SK-N-SH (cell line): ENCODE data around the gene PTTG1IP2. TPM values are rescaled to one million over a fixed set of nuclear protein-coding genes. Genes with fewer than 3 reads are reported as not detected.
A peak's percentile ranks its signal among the peaks of the same experiment; 100 is the strongest.

ENCODE experiments used
- CTCF ChIA-PET: fragments of 300-600, 350-600 bp; formaldehyde crosslinking; extraction: SDS; loops from one replicate; lab custom pipeline; 2021; lab: Yijun Ruan, JAX
- POLR2A ChIA-PET: fragments of 350-600 bp; sonication (Branson Sonifier 250); formaldehyde crosslinking; extraction: SDS; loops from one replicate; lab custom pipeline; 2020; ENCODE audit warnings: antibody characterized with exemption, inconsistent platforms; lab: Yijun Ruan, JAX
- DNase-seq: peaks from one replicate; pipeline ENCODE4 v3.0.0; 2012
- H2AFZ ChIP-seq: fragments of 200-600 bp; sonication (generic); 2 replicates; pipeline ENCODE4 v1.8.1; 2016; ENCODE audit warnings: antibody characterized with exemption, mild to moderate bottlenecking, low read depth
- H3F3A ChIP-seq: fragments of 200-600 bp; sonication (generic); replicated peaks from 2 replicates; pipeline ENCODE3; 2016; ENCODE audit warnings: antibody characterized with exemption, mild to moderate bottlenecking; ENCODE audit not compliant: insufficient read depth
- H3K27ac ChIP-seq, 2 experiments: fragments of 200-500 bp in 1 of 2; fragments of 200-600 bp in 1 of 2; sonication (Bioruptor generic) in 1 of 2; sonication (generic), shearing (Covaris generic) in 1 of 2; 2 replicates each; pipeline versions ENCODE4 v1.5.1 to v1.6.1; 2014 to 2016; ENCODE audit warnings: low read depth in 2 of 2, inconsistent platforms in 1 of 2, low read length in 1 of 2, mild to moderate bottlenecking in 1 of 2, mixed read lengths in 1 of 2
- H3K27me3 ChIP-seq: fragments of 200-600 bp; sonication (generic), shearing (Covaris generic); 2 replicates; pipeline ENCODE4 v1.6.1; 2016; ENCODE audit warnings: mixed run types; ENCODE audit not compliant: insufficient read depth
- H3K36me3 ChIP-seq, 2 experiments: fragments of 200-500 bp in 1 of 2; fragments of 200-600 bp in 1 of 2; sonication (Bioruptor generic) in 1 of 2; sonication (generic) in 1 of 2; replicated peaks in 1 of 2; 2 replicates each; pipeline versions ENCODE3 to v1.5.1; 2014 to 2016; ENCODE audit warnings: low read length in 1 of 2, mild to moderate bottlenecking in 1 of 2; ENCODE audit not compliant: insufficient read depth in 2 of 2, control insufficient read depth in 1 of 2
- H3K4me1 ChIP-seq, 2 experiments: fragments of 200-500 bp in 1 of 2; fragments of 200-600 bp in 1 of 2; sonication (Bioruptor generic) in 1 of 2; sonication (generic), shearing (Covaris generic) in 1 of 2; 2 replicates each; pipeline versions ENCODE4 v1.5.1 to v1.6.1; 2014 to 2016; ENCODE audit warnings: low read depth in 1 of 2, low read length in 1 of 2, mixed run types in 1 of 2; ENCODE audit not compliant: insufficient read depth in 2 of 2, control insufficient read depth in 1 of 2
- H3K4me2 ChIP-seq: fragments of 200-600 bp; sonication (generic), shearing (Covaris generic); 2 replicates; pipeline ENCODE4 v1.6.1; 2017; ENCODE audit warnings: mixed run types
- H3K4me3 ChIP-seq, 2 experiments: fragments of 200-500 bp in 1 of 2; fragments of 200-600 bp in 1 of 2; sonication (Bioruptor generic) in 1 of 2; sonication (generic), shearing (Covaris generic) in 1 of 2; 2 replicates each; pipeline versions ENCODE4 v1.5.1 to v1.8.1; 2014 to 2016; ENCODE audit warnings: low read depth in 2 of 2, inconsistent platforms in 1 of 2, low read length in 1 of 2, mild to moderate bottlenecking in 1 of 2, mixed read lengths in 1 of 2, moderate library complexity in 1 of 2
- H3K79me2 ChIP-seq: fragments of 200-600 bp; sonication (generic); 2 replicates; pipeline ENCODE4 v1.8.1; 2017; ENCODE audit warnings: mild to moderate bottlenecking; ENCODE audit not compliant: insufficient read depth
- H3K9ac ChIP-seq: fragments of 200-600 bp; sonication (generic); 2 replicates; pipeline ENCODE4 v1.6.1; 2017; ENCODE audit warnings: mixed run types
- H3K9me2 ChIP-seq: fragments of 200-600 bp; sonication (generic); 2 replicates; pipeline ENCODE4 v1.6.1; 2017; ENCODE audit warnings: mixed run types
- H3K9me3 ChIP-seq: fragments of 200-600 bp; sonication (generic); 2 replicates; pipeline ENCODE4 v1.6.1; 2017; ENCODE audit warnings: mixed run types, mild to moderate bottlenecking, moderate library complexity
- H4K20me1 ChIP-seq: fragments of 200-600 bp; sonication (generic); 2 replicates; pipeline ENCODE4 v1.6.1; 2017; ENCODE audit warnings: mild to moderate bottlenecking, mixed run types; ENCODE audit not compliant: insufficient read depth
- ELF1 ChIP-seq: IDR thresholded peaks from 2 replicates; pipeline ENCODE4 v1.4.0; 2012
- EZH2phosphoT487 ChIP-seq: fragments of 200-600 bp; sonication (generic); IDR thresholded peaks from 2 replicates; pipeline ENCODE4 v1.6.1; 2017; ENCODE audit warnings: low read depth, mixed run types, mild to moderate bottlenecking, antibody characterized with exemption, moderate library complexity, borderline replicate concordance
- FOSL2 ChIP-seq: IDR thresholded peaks from 2 replicates; pipeline ENCODE4 v1.4.0; 2012; ENCODE audit warnings: low read depth, mild to moderate bottlenecking, moderate library complexity, borderline replicate concordance
- GABPA ChIP-seq: IDR thresholded peaks from 2 replicates; pipeline ENCODE4 v1.4.0; 2012; ENCODE audit warnings: low read depth, mild to moderate bottlenecking
- GATA2 ChIP-seq: sonication (generic); formaldehyde crosslinking; IDR thresholded peaks from 2 replicates; pipeline ENCODE4 v1.5.0; 2020; ENCODE audit warnings: mild to moderate bottlenecking, missing genetic modification reagents
- MEF2A ChIP-seq: IDR thresholded peaks from 2 replicates; pipeline ENCODE4 v1.4.0; 2012; ENCODE audit warnings: low read depth, borderline replicate concordance
- MXI1 ChIP-seq: IDR thresholded peaks from 2 replicates; pipeline ENCODE4 v1.6.1; 2012; ENCODE audit warnings: mild to moderate bottlenecking, low read depth, low read length, improper control_type of control experiment
- POLR2AphosphoS5 ChIP-seq: IDR thresholded peaks from 2 replicates; pipeline ENCODE4 v1.6.1; 2012; ENCODE audit warnings: low read depth, low read length
- RCOR1 ChIP-seq: fragments of 150-350 bp; IDR thresholded peaks from 2 replicates; pipeline ENCODE4 v1.6.1; 2017; ENCODE audit warnings: antibody characterized with exemption, low read length
- SMC3 ChIP-seq: IDR thresholded peaks from 2 replicates; pipeline ENCODE4 v1.6.1; 2012; ENCODE audit warnings: low read depth, low read length, improper control_type of control experiment
- WGBS: methylation state at CpG from one replicate; pipeline ENCODE4 v1.1.6; 2017; ENCODE audit warnings: low lambda C conversion rate; 5-methylcytosine and 5-hydroxymethylcytosine counted together
- polyA plus RNA-seq, 3 experiments: library from polyadenylated mRNA; depleted of rRNA; stranded (reverse); fragments of >200 nt; gene quantifications; 2 replicates each; pipeline ENCODE4 v1.2.3, GENCODE V29; 2012
- TF ChIP-seq, protein P1 (sequence below): IDR thresholded peaks from 2 replicates; pipeline ENCODE4 v1.4.0; 2012; ENCODE audit warnings: low read depth, borderline replicate concordance
- TF ChIP-seq, protein P2 (sequence below): IDR thresholded peaks from 2 replicates; pipeline ENCODE4 v1.6.1; 2012; ENCODE audit warnings: mild to moderate bottlenecking, low read depth, low read length, moderate library complexity

PTTG1IP2 gene
- polyA plus RNA-seq, 1 of the 3 experiments (the other 2 are of a cell fraction) = not detected

DNA sequence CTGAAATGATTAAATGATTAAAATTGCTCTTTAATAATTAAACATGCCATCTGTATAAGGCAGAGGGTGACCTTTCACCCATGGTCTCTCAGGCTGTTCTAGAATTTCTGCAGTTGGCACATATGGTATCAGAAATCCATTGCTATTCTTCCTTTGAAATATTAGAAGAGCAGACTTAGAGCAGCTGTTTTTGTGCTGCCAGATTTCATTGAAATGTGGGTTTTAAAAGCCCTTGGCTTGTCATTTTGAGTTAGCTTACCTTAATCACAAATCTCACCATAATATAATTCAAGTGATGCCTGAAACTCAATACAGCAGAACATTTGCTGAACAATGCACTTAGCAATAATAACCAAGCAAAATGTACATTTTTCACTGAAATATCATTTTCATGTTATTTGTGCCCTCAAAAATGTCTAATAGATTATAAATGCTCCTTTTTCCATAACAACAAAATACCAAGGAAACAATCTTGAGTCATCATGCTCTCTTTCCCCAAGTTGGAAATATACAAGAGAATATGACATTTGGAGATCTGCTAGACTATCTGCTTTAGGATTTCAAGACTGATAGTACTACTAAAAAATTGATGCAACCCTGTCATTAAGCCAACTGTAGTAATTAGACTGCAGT lies 16.1 kb upstream of the PTTG1IP2 start (continued):
- TF ChIP-seq, protein P1, sequence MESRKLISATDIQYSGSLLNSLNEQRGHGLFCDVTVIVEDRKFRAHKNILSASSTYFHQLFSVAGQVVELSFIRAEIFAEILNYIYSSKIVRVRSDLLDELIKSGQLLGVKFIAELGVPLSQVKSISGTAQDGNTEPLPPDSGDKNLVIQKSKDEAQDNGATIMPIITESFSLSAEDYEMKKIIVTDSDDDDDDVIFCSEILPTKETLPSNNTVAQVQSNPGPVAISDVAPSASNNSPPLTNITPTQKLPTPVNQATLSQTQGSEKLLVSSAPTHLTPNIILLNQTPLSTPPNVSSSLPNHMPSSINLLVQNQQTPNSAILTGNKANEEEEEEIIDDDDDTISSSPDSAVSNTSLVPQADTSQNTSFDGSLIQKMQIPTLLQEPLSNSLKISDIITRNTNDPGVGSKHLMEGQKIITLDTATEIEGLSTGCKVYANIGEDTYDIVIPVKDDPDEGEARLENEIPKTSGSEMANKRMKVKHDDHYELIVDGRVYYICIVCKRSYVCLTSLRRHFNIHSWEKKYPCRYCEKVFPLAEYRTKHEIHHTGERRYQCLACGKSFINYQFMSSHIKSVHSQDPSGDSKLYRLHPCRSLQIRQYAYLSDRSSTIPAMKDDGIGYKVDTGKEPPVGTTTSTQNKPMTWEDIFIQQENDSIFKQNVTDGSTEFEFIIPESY = peak; percentile 67; the same call in 1 of the 2 replicates
- TF ChIP-seq MXI1 (no peak), FOSL2 (peak; percentile 46; the same call in 1 of the 2 replicates), ELF1 (no peak)
- TF ChIP-seq, protein P2, sequence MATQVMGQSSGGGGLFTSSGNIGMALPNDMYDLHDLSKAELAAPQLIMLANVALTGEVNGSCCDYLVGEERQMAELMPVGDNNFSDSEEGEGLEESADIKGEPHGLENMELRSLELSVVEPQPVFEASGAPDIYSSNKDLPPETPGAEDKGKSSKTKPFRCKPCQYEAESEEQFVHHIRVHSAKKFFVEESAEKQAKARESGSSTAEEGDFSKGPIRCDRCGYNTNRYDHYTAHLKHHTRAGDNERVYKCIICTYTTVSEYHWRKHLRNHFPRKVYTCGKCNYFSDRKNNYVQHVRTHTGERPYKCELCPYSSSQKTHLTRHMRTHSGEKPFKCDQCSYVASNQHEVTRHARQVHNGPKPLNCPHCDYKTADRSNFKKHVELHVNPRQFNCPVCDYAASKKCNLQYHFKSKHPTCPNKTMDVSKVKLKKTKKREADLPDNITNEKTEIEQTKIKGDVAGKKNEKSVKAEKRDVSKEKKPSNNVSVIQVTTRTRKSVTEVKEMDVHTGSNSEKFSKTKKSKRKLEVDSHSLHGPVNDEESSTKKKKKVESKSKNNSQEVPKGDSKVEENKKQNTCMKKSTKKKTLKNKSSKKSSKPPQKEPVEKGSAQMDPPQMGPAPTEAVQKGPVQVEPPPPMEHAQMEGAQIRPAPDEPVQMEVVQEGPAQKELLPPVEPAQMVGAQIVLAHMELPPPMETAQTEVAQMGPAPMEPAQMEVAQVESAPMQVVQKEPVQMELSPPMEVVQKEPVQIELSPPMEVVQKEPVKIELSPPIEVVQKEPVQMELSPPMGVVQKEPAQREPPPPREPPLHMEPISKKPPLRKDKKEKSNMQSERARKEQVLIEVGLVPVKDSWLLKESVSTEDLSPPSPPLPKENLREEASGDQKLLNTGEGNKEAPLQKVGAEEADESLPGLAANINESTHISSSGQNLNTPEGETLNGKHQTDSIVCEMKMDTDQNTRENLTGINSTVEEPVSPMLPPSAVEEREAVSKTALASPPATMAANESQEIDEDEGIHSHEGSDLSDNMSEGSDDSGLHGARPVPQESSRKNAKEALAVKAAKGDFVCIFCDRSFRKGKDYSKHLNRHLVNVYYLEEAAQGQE = no peak

DNA sequence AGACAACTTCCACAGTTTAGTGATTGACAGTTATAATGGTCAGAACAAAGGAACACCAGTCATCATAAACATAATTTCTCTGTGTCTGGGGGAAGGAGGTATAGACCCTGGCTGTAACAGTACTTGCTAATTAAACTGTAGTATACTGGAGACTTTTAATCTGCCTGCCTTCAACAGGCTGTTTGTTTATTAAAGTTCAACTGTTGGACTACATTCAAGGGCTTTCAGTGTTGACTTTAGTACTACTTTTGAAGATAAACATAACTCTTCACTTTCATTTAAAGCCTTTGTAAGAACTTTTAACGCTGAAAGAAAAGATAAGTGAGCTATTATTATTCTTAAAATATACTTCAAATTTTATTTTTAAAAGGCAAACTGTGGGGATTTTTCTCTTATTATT lies 15.5 kb upstream of the PTTG1IP2 start:
- no peak for TF ChIP-seq EZH2phosphoT487
- TF ChIP-seq GABPA = no peak
- TF ChIP-seq, protein P1 = no peak
- TF ChIP-seq GATA2 = no peak
- no peak for TF ChIP-seq SMC3
- no peak for TF ChIP-seq MEF2A
- no peak for TF ChIP-seq POLR2AphosphoS5
- TF ChIP-seq MXI1 = no peak
- no peak for TF ChIP-seq RCOR1
- Histone ChIP-seq H3K9ac (no peak overlapping the region), H3K4me3 (no peak overlapping the region), H3K9me3 (no peaks in the 10 kb centered on the region), H3K4me1 (peaks cover 0 to 2% of the 10 kb centered on the region in 2 experiments; a peak in 1 of 4 replicates), H2AFZ (no peak overlapping the region), H3K4me2 (peak overlapping the region; percentile 1; the same call in 1 of the 2 replicates), H3K27me3 (no peaks in the 10 kb centered on the region), H4K20me1 (no peaks in the 10 kb centered on the region), H3K9me2 (no peaks in the 10 kb centered on the region), H3F3A (no peaks in the 10 kb centered on the region), H3K27ac (peak overlapping the region; percentile 20 to 65; a peak in 2 of 4 replicates), H3K79me2 (no peaks in the 10 kb centered on the region), H3K36me3 (no peaks in the 10 kb centered on the region)
- POLR2A ChIA-PET = no interaction called here
- no peak for DNase-seq
- CTCF ChIA-PET = interaction anchor here (2.1 to 3.2 kb wide), 4 partner anchors 142 to 581 kb away, joined by 9 to 100 read pairs (median 34); partner anchors contain the start of gene CDK14
- WGBS = 66% methylated on average over 1 of the region's 1 CpG
